HUDEP-2 (cell line): ENCODE data around the gene MAP2K4.
"Not testable (repeated sequence)": the region's sequence is repeated elsewhere in the genome, so short reads cannot be mapped to it uniquely, and the experiment has no call there.

Experiments
- DNase-seq, 76 experiments: peaks; one replicate each; lab custom pipeline; 2025; ENCODE audit not compliant: unreplicated experiment in 76 of 76; lab: John Stamatoyannopoulos, UW

MAP2K4 gene

GRCh38 chr17:12136243-12136642 is 115.6 kb downstream of the MAP2K4 start:
- DNase-seq: no peak

GRCh38 chr17:12136646-12137045 is 116.0 kb downstream of the MAP2K4 start:
- DNase-seq: no peak

GRCh38 chr17:12137859-12138258 is 117.2 kb downstream of the MAP2K4 start:
- no peak for DNase-seq

GRCh38 chr17:12140685-12141084 is 120.0 kb downstream of the MAP2K4 start:
- DNase-seq: no peak

GRCh38 chr17:12162187-12162586 is 141.5 kb downstream of the MAP2K4 start:
- not testable (repeated sequence) for DNase-seq

GRCh38 chr17:12164085-12164484 is 143.4 kb downstream of the MAP2K4 start:
- no peak for DNase-seq

- no peak for DNase-seq
Observed at GRCh38 chr17:12178644-12179330, 158.1 kb downstream of the MAP2K4 start.

GRCh38 chr17:12180644-12181261 is 160.1 kb downstream of the MAP2K4 start:
- DNase-seq: peak in 21 of 76 experiments; percentile 1 to 32 (median 12)

GRCh38 chr17:12187658-12188057 is 167.0 kb downstream of the MAP2K4 start:
- DNase-seq: no peak

- DNase-seq: no peak
Observed at GRCh38 chr17:12193144-12193735, 172.6 kb downstream of the MAP2K4 start.
